HG03280 (cell line): ENCODE measurements around the gene RTN4R.

ENCODE experiments used
- ATAC-seq: cut with Tn5 transposase; IDR thresholded peaks from one replicate; pipeline ENCODE4 v1.9.1; 2021; ENCODE audit warnings: mild to moderate bottlenecking, moderate library complexity; ENCODE audit not compliant: unreplicated experiment

RTN4R gene

GRCh38 chr22:20218987-20219386 is 49.1 kb downstream of the RTN4R start:
- no peak for ATAC-seq

GRCh38 chr22:20218326-20218872 is 49.7 kb downstream of the RTN4R start:
- ATAC-seq, result no peak

- no peak for ATAC-seq
Measured at GRCh38 chr22:20217563-20217962, 50.6 kb downstream of the RTN4R start.

- ATAC-seq, result no peak
Measured at GRCh38 chr22:20216863-20217499, 51.1 kb downstream of the RTN4R start.

GRCh38 chr22:20215742-20216141 is 52.4 kb downstream of the RTN4R start:
- no peak for ATAC-seq

GRCh38 chr22:20214853-20215252 is 53.3 kb downstream of the RTN4R start:
- ATAC-seq, result no peak

GRCh38 chr22:20213833-20214708 is 54.0 kb downstream of the RTN4R start:
- no peak for ATAC-seq

GRCh38 chr22:20212754-20213699 is 55.1 kb downstream of the RTN4R start:
- ATAC-seq, result no peak

GRCh38 chr22:20211997-20212753 is 55.9 kb downstream of the RTN4R start:
- ATAC-seq, result no peak

GRCh38 chr22:20211409-20211996 is 56.6 kb downstream of the RTN4R start:
- no peak for ATAC-seq

- no peak for ATAC-seq
Measured at GRCh38 chr22:20210473-20211059, 57.6 kb downstream of the RTN4R start.

GRCh38 chr22:20209761-20210250 is 58.3 kb downstream of the RTN4R start:
- ATAC-seq, result no peak

GRCh38 chr22:20208713-20209310 is 59.3 kb downstream of the RTN4R start:
- ATAC-seq, result no peak

- no peak for ATAC-seq
Measured at GRCh38 chr22:20207277-20208025, 60.7 kb downstream of the RTN4R start.

- no peak for ATAC-seq
Measured at GRCh38 chr22:20206709-20207215, 61.4 kb downstream of the RTN4R start.

GRCh38 chr22:20205964-20206708 is 62.0 kb downstream of the RTN4R start:
- ATAC-seq, result no peak

- no peak for ATAC-seq
Measured at GRCh38 chr22:20205464-20205963, 62.6 kb downstream of the RTN4R start.
